ENCODE measurements around the gene DUSP1. TPM values are rescaled to one million over a fixed set of nuclear protein-coding genes. Genes with fewer than 3 reads are reported as not detected.

Gene DUSP1
- total RNA-seq, 1 experiment from 2014 or later: 522 TPM

DNA sequence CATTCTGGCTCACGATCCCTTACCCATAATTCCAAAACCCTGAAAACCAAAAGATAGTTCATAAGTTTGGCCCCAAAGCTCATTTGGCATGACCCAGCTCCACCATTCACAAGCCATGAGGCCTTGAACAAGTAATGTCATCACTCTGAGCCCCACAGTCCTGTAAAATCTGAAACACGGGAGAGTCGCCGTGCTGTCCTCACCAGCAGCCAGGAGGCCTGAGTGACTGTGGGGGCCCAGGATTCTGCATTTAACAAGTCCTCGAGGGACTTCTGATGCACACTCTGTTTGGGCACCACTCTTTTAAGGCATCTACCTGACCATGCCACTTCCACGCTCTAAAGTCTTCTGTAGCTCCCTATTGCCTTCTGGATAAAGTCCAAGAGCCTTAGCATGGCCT lies 40.8 kb downstream of the DUSP1 start:
- no TSS peak for BruUV-seq (replicated peaks)
- Histone ChIP-seq H3K9me3 (ENCODE audit: low read length) (no peaks in the 10 kb centered on the region), H2AFZ (ENCODE audit: low read length) (no peak overlapping the region), H3K4me1 (ENCODE audit: insufficient read depth, low read length) (peaks cover 9% of the 10 kb centered on the region), H3K36me3 (ENCODE audit: low read depth, low read length) (no peaks in the 10 kb centered on the region), H4K20me1 (ENCODE audit: low read length) (no peaks in the 10 kb centered on the region), H3K9ac (ENCODE audit: low read length) (no peak overlapping the region), H3K4me2 (ENCODE audit: low read length) (no peak overlapping the region), H3K9me2 (replicated peaks; ENCODE audit: low read length) (no peaks in the 10 kb centered on the region), H3K4me3 (ENCODE audit: low read length) (no peak overlapping the region), H3F3A (ENCODE audit: low read length, unreplicated experiment) (no peaks in the 10 kb centered on the region), H3K79me2 (ENCODE audit: low read length) (no peaks in the 10 kb centered on the region), H3K27ac (ENCODE audit: low read length) (no peak overlapping the region), H3K27me3 (ENCODE audit: low read length) (no peaks in the 10 kb centered on the region)
- no peak for ATAC-seq
- no peak for TF ChIP-seq EZH2 (IDR thresholded peaks at IDR 0.05; ENCODE audit: low read length, unreplicated experiment)
- DNase-seq: no peak
- ChIA-PET POLR2A (ENCODE audit: unreplicated experiment) (no interaction called here), CTCF (no interaction called here)
- intact Hi-C loops (cut with micrococcal nuclease): no loop called here

DNA sequence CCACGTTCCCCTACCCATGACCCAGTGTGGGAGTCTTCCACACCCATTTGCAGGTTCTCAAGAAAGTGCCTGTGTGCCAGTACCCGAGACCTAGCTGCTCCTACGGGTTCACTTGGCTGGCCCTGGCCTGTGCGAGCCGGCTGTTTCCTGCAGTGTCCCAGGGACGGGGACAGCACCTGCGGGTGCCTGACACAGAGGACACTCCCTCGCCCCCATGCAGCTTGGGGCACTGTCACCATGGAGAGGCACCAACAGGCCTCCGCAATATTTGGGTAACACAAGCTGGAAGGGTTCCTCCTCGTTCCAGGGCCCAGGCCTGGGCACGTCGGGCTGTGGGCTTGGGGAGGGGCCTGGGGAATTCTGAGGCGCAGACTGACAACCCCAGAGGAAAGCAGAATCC lies 41.4 kb downstream of the DUSP1 start:
- BruUV-seq (replicated peaks): no TSS peak
- no peaks in the 10 kb centered on the region for H3K79me2 ChIP-seq (ENCODE audit: low read length)
- ChIA-PET POLR2A (ENCODE audit: unreplicated experiment) (no interaction called here), CTCF (no interaction called here)
- intact Hi-C loops (cut with micrococcal nuclease): no loop called here
- DNase-seq: no peak
- no peak for TF ChIP-seq EZH2phosphoT487 (IDR thresholded peaks at IDR 0.05; ENCODE audit: borderline replicate concordance, low read length)
- TF ChIP-seq, protein P1, sequence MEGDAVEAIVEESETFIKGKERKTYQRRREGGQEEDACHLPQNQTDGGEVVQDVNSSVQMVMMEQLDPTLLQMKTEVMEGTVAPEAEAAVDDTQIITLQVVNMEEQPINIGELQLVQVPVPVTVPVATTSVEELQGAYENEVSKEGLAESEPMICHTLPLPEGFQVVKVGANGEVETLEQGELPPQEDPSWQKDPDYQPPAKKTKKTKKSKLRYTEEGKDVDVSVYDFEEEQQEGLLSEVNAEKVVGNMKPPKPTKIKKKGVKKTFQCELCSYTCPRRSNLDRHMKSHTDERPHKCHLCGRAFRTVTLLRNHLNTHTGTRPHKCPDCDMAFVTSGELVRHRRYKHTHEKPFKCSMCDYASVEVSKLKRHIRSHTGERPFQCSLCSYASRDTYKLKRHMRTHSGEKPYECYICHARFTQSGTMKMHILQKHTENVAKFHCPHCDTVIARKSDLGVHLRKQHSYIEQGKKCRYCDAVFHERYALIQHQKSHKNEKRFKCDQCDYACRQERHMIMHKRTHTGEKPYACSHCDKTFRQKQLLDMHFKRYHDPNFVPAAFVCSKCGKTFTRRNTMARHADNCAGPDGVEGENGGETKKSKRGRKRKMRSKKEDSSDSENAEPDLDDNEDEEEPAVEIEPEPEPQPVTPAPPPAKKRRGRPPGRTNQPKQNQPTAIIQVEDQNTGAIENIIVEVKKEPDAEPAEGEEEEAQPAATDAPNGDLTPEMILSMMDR (conservative IDR thresholded peaks at IDR 0.05; ENCODE audit: low read depth, low read length): no peak
- no peak for TF ChIP-seq EZH2 (IDR thresholded peaks at IDR 0.05; ENCODE audit: low read length, unreplicated experiment)
- H3K4me2 ChIP-seq (ENCODE audit: low read length): no peak overlapping the region
- H3K9ac ChIP-seq (ENCODE audit: low read length): no peak overlapping the region
- H2AFZ ChIP-seq (ENCODE audit: low read length): no peak overlapping the region
- no peak overlapping the region for H3K4me3 ChIP-seq (ENCODE audit: low read length)
- H3K4me1 ChIP-seq (ENCODE audit: insufficient read depth, low read length): peaks cover 9% of the 10 kb centered on the region
- no peaks in the 10 kb centered on the region for H3K9me2 ChIP-seq (replicated peaks; ENCODE audit: low read length)
- no peak overlapping the region for H3K27ac ChIP-seq (ENCODE audit: low read length)
- H3K9me3 ChIP-seq (ENCODE audit: low read length): no peaks in the 10 kb centered on the region
- no peaks in the 10 kb centered on the region for H4K20me1 ChIP-seq (ENCODE audit: low read length)
- H3K27me3 ChIP-seq (ENCODE audit: low read length): no peaks in the 10 kb centered on the region
- H3F3A ChIP-seq (ENCODE audit: low read length, unreplicated experiment): no peaks in the 10 kb centered on the region
- ATAC-seq: no peak
- no peaks in the 10 kb centered on the region for H3K36me3 ChIP-seq (ENCODE audit: low read depth, low read length)

DNA sequence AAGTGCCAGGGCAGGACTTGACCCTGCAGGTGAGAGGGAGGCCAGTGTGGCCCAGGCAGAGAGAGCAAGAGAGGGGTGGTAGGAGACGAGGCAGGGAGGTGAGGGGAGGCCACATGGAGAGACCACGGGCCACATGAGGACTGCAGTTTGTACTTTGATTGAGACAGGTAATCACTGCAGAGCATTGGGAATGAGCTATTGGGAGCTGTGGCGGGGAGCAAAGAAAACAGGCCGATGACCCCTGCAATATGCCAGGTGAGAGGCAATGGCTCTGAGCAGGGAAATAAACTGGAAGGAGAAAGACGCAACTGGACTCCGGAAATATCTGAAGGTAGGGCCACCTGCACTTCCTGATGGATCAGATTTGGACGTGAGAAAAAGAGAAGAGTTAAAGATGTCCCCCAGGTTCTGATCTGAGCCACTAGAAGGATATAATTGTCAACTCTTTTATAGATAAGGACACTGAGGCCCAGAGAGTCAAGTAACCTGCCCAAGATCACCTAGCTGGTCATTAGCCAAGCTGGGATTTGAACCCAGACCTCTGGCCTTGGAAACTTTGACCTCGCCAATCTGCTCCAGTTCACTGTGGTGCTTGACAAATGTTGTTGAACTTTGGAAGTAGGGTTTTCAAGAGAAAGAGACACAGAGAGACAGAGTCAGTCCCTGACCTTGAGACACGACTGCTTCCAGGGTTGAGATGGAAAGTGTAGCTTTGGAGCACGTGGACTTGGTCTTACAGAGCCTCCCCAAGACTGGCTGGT lies 42.3 kb downstream of the DUSP1 start:
- Histone ChIP-seq H3K27me3 (ENCODE audit: low read length) (no peaks in the 10 kb centered on the region), H3K4me2 (ENCODE audit: low read length) (no peak overlapping the region), H3K27ac (ENCODE audit: low read length) (no peak overlapping the region), H3K4me3 (ENCODE audit: low read length) (no peak overlapping the region), H3K9me2 (replicated peaks; ENCODE audit: low read length) (no peaks in the 10 kb centered on the region), H4K20me1 (ENCODE audit: low read length) (no peaks in the 10 kb centered on the region), H2AFZ (ENCODE audit: low read length) (no peak overlapping the region), H3K79me2 (ENCODE audit: low read length) (no peaks in the 10 kb centered on the region), H3K4me1 (ENCODE audit: insufficient read depth, low read length) (peaks cover 9% of the 10 kb centered on the region), H3K9me3 (ENCODE audit: low read length) (no peaks in the 10 kb centered on the region), H3K36me3 (ENCODE audit: low read depth, low read length) (no peaks in the 10 kb centered on the region), H3F3A (ENCODE audit: low read length, unreplicated experiment) (no peaks in the 10 kb centered on the region), H3K9ac (ENCODE audit: low read length) (no peak overlapping the region)
- TF ChIP-seq, protein P1 (conservative IDR thresholded peaks at IDR 0.05; ENCODE audit: low read depth, low read length): no peak
- TF ChIP-seq EZH2 (IDR thresholded peaks at IDR 0.05; ENCODE audit: low read length, unreplicated experiment) (no peak), EZH2phosphoT487 (IDR thresholded peaks at IDR 0.05; ENCODE audit: borderline replicate concordance, low read length) (no peak)
- no peak for ATAC-seq
- CTCF ChIA-PET: no interaction called here
- BruUV-seq (replicated peaks): no TSS peak
- intact Hi-C loops (cut with micrococcal nuclease): no loop called here
- DNase-seq: no peak
- POLR2A ChIA-PET (ENCODE audit: unreplicated experiment): interaction anchor here (0.6 kb wide), 1 partner anchor 118 kb away, joined by 3 read pairs; no protein-coding TSS in a partner anchor

Measured in PC-3 (cell line).